Type B pancreatic cell (in vitro differentiated cells): ENCODE results near the gene SNX22. TPM values are rescaled to one million over a fixed set of nuclear protein-coding genes. Genes with fewer than 3 reads are reported as not detected.
A peak's percentile ranks its signal among the peaks of the same experiment; 100 is the strongest.

Source experiments
- DNase-seq: peaks from one replicate; pipeline ENCODE4 v3.0.0; 2021; ENCODE audit warnings: mixed read lengths; ENCODE audit not compliant: unreplicated experiment; ENCODE audit errors: extremely low spot score
- H3K27ac Mint-ChIP-seq: 2 replicates; pipeline ENCODE4 v1.8.0; 2021; ENCODE audit warnings: mild to moderate bottlenecking, mixed read lengths
- H3K27me3 Mint-ChIP-seq: 2 replicates; pipeline ENCODE4 v1.8.0; 2021; ENCODE audit warnings: mixed read lengths
- H3K36me3 Mint-ChIP-seq: 2 replicates; pipeline ENCODE4 v1.8.0; 2021; ENCODE audit warnings: mixed read lengths
- H3K4me1 Mint-ChIP-seq: one replicate; pipeline ENCODE4 v1.8.0; 2021; ENCODE audit warnings: mixed read lengths; ENCODE audit not compliant: unreplicated experiment
- H3K4me3 Mint-ChIP-seq: 2 replicates; pipeline ENCODE4 v1.8.0; 2021; ENCODE audit warnings: mild to moderate bottlenecking, mixed read lengths
- H3K9me3 Mint-ChIP-seq: 2 replicates; pipeline ENCODE4 v1.8.0; 2021; ENCODE audit warnings: mixed read lengths
- CTCF ChIP-seq: fragments of 200-600 bp; sonication (generic); conservative IDR thresholded peaks from 2 replicates; pipeline ENCODE4 v1.5.0; 2021; ENCODE audit warnings: antibody characterized with exemption, mild to moderate bottlenecking
- total RNA-seq: library from RNA; stranded (reverse); gene quantifications from 2 replicates; pipeline ENCODE4 v1.2.1, GENCODE V29; 2021; ENCODE audit warnings: low replicate concordance

The SNX22 gene
- total RNA-seq, 1 donor from 2014 or later: 2.7 TPM

DNA sequence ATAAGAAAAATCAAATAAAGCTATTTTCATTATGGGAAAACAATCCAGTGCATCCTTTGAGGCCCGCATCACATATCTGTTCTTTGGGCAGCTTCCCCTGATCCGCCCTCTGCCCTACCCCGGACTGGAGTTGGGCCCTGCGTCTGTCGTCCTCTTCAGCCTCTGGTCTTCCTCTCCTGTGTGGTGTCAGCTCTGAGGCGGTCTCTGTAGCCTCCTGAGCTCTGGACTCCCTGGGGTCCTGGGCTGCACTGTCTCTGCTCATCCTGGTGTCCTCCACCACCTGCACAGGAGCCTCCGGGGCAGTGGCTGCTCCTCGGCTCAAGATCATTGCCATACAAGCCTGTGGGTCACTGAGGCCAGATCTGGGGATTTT is 7.4 kb upstream of the SNX22 start:
- no peaks in the 10 kb centered on the region for H3K27me3 Mint-ChIP-seq
- H3K27ac Mint-ChIP-seq: no peak overlapping the region
- DNase-seq: no peak
- H3K9me3 Mint-ChIP-seq: no peaks in the 10 kb centered on the region
- no peak for TF ChIP-seq CTCF
- H3K36me3 Mint-ChIP-seq: peaks cover 4% of the 10 kb centered on the region
- H3K4me1 Mint-ChIP-seq: peaks cover 9% of the 10 kb centered on the region
- H3K4me3 Mint-ChIP-seq: no peak overlapping the region

GRCh38 chr15:64144565-64145281 is 6.8 kb upstream of the SNX22 start:
- no peak for TF ChIP-seq CTCF
- H3K9me3 Mint-ChIP-seq: no peaks in the 10 kb centered on the region
- peak overlapping the region; percentile 21 for H3K27ac Mint-ChIP-seq
- peaks cover 4% of the 10 kb centered on the region for H3K27me3 Mint-ChIP-seq
- peaks cover 4% of the 10 kb centered on the region for H3K36me3 Mint-ChIP-seq
- no peak for DNase-seq
- no peak overlapping the region for H3K4me3 Mint-ChIP-seq
- peaks cover 13% of the 10 kb centered on the region for H3K4me1 Mint-ChIP-seq

DNA sequence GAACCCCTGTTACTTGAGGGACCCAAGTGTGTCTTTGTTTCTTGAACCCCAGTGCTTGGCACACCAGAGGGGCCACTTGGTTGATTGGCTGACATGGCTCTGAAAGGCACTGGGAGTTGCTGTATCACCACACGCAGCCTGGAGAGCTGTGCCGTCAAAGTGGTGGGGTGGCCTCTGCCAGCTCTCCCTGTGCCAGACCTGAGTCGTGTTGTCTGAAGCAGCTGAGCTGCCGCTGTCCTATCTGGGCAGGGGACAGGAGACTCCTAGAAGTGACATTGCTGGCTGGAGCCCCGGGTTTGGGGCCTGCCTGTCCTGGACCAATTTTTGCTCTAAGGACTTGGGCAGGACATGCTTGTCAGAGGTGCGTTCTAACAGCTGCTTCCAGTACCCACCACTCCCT is 5.5 kb upstream of the SNX22 start:
- Mint-ChIP-seq H3K4me3 (no peak overlapping the region), H3K4me1 (peaks cover 14% of the 10 kb centered on the region), H3K27ac (no peak overlapping the region), H3K27me3 (peaks cover 11% of the 10 kb centered on the region), H3K36me3 (peaks cover 4% of the 10 kb centered on the region), H3K9me3 (no peaks in the 10 kb centered on the region)
- TF ChIP-seq CTCF: no peak
- peak; percentile 47 for DNase-seq

- Mint-ChIP-seq H3K9me3 (no peaks in the 10 kb centered on the region), H3K4me3 (no peak overlapping the region), H3K27me3 (peaks cover 11% of the 10 kb centered on the region), H3K36me3 (peaks cover 4% of the 10 kb centered on the region), H3K27ac (peak overlapping the region; percentile 41), H3K4me1 (peaks cover 14% of the 10 kb centered on the region)
- no peak for DNase-seq
- TF ChIP-seq CTCF: no peak
Observed at GRCh38 chr15:64146520-64146884, 5.0 kb upstream of the SNX22 start.

DNA sequence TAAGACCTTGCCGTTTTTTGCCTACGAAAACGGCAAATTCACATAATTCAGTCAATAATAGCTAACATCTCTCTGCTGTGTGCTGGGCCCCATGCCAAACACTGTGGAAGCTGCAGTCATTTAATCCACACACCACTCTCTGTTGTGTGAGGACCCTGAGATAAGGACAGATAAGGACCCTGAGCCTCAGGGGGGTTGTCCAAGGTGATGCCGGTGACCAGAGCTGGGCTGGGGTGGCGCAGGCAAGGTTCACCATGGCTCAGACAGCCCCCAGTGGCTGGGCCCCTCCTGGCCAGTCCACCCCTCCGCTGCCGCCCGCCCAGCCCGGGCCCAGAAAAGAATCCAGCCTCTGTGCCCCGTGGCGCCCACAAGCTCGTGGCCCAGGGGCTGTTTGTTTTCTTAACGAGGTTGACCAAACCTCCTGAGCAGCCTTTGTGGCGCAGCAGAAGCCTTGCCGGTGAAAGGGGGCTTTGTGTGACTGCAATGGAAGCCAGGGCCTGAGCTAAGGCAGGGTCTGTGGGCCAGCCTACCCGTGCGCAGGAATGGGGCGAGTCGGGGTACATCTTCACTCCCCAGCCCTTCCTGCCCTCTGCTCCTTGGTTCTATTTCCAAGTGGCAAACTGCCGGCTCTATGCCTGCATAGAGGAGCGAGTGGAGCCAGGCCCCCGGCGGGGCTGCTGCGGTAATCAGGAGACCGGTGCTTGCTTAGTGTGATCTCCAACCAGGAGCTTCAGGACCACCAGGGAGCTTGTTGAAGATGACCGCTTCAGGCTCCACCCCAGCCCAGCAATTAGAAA is 4.4 kb upstream of the SNX22 start:
- Mint-ChIP-seq H3K27me3 (peaks cover 11% of the 10 kb centered on the region), H3K4me1 (peaks cover 14% of the 10 kb centered on the region), H3K4me3 (no peak overlapping the region), H3K27ac (peak overlapping the region; percentile 41), H3K9me3 (no peaks in the 10 kb centered on the region), H3K36me3 (peaks cover 4% of the 10 kb centered on the region)
- TF ChIP-seq CTCF: no peak
- DNase-seq: no peak
